Measurements from ENCODE around the gene KBTBD4. TPM values are rescaled to one million over a fixed set of nuclear protein-coding genes. Genes with fewer than 3 reads are reported as not detected.

The KBTBD4 gene
- total RNA-seq, 4 donors from 2014 or later = 9.6 to 20.3 (median 18.3) TPM

DNA sequence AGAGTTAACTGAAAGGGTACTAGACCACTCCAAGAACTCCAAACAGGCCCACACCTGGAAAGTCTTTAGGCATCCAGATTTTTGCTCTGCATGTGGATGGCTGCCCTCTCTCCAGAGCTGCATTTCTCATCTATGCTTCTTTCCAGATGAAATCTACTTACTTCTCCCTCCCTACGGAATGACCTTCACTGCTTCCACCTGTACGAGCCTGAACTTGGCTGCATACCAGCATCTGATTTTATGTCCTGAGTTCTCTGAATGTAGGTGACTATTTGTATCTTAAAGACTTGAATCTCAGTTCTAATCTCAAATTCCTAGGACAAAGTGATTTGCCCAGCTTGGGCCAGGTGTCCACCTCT is 39.1 kb downstream of the KBTBD4 start:
- TF ChIP-seq, protein P1, sequence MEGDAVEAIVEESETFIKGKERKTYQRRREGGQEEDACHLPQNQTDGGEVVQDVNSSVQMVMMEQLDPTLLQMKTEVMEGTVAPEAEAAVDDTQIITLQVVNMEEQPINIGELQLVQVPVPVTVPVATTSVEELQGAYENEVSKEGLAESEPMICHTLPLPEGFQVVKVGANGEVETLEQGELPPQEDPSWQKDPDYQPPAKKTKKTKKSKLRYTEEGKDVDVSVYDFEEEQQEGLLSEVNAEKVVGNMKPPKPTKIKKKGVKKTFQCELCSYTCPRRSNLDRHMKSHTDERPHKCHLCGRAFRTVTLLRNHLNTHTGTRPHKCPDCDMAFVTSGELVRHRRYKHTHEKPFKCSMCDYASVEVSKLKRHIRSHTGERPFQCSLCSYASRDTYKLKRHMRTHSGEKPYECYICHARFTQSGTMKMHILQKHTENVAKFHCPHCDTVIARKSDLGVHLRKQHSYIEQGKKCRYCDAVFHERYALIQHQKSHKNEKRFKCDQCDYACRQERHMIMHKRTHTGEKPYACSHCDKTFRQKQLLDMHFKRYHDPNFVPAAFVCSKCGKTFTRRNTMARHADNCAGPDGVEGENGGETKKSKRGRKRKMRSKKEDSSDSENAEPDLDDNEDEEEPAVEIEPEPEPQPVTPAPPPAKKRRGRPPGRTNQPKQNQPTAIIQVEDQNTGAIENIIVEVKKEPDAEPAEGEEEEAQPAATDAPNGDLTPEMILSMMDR (IDR thresholded peaks at IDR 0.05; ENCODE audit: low read depth) = no peak

DNA sequence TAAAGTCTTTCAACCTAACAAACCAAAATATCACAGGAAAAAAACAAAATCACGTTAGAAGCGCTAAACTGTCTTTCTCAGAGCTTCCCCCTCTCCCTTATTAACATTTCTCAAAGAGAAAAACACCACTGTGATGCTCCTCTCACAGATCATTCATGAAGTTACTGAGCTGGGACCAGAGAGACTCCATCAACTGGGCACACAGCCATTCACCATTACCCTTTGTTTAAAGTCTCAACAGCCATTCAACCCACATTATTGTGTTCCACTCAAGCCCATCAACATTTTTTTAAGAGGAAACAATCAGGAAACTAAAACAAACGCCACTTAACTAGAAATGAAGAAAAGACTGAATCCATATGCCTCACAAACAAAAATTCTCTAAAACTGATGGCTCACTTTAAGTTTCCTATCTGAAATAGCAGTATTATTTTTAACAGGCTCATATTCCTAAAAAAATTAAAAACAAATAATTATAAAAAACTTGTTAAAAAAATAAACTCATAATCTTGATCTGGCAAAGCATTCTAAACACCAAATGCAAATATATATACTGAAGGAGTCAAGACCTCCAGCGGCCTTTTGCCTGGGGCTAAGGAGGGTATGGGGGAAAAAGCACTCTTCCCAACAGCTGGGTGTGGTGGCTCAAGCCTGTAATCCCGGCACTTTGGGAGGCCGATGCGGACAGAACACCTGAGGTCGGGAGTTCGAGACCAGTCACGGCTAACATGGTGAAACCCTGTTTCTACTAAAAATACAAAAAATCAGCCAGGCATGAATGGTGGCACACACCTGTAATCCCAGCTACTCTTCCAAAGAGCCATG is 39.8 kb downstream of the KBTBD4 start:
- TF ChIP-seq, protein P1 (IDR thresholded peaks at IDR 0.05; ENCODE audit: low read depth) = no peak

DNA sequence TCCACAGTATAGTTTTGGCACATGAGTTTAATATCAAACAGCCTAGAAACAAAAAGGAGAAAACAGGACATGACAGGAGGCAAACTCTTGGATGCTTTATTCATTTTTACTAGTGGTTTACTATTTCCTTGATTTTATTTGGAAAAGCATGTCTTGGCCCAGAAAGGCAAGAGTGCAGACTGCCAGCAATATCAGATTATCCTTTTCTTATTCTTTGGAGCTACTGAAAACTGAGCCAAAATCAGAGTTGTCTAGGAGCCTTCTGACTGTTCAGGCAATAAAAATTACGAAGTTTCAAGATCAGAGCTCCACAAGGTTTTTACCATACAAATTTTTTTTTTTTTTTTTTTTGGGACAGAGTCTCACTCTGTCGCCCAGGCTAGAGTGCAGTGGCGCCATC is 41.9 kb downstream of the KBTBD4 start:
- TF ChIP-seq, protein P1 (IDR thresholded peaks at IDR 0.05; ENCODE audit: low read depth) = no peak

DNA sequence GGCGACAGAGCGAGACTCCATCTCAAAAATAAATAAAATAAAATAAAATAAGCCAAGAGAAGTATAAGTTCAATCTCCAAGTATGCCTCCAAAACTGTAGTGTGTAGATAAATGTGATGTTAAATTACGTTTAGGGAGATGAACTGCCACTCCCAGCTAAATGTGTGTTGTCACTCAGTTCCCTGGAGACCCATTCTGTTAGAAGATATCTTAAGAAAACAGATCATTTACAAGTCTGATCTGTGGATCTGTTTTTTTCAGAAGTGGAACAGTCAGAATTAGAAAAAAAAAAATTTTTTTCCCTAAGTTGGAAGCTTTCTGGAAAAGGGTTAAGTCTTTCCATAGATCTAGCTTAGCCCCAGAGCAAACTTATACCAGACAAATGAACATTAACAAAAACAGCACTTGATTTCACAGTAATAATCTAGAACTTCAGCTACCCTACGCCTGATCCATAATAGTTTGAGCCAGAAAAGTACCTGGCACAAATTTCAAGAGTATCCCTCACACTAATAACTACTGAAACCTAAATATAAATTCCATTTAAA is 44.0 kb downstream of the KBTBD4 start:
- TF ChIP-seq, protein P1 (IDR thresholded peaks at IDR 0.05; ENCODE audit: low read depth) = no peak

DNA sequence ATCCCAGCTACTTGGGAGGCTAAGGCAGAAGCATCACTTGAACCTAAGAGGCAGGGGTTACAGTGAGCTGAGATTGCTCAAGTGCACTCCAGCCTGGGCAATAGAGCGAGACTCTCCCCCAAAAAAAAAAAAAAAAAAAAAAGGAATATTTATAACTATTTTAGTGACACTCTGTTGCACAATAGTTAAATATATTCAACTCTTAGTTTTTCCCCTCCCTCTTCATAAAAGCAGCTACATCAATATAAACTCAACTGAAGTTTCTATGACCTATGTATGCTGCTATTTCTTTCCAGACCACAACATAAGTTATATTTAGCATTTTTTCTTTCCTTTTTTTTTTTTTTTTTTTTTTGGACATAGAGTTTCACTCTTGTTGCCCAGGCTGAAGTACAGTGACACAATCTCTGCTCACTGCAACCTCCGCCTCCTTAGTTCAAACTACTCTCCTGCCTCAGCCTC is 45.0 kb downstream of the KBTBD4 start:
- TF ChIP-seq, protein P1 (IDR thresholded peaks at IDR 0.05; ENCODE audit: low read depth) = no peak

DNA sequence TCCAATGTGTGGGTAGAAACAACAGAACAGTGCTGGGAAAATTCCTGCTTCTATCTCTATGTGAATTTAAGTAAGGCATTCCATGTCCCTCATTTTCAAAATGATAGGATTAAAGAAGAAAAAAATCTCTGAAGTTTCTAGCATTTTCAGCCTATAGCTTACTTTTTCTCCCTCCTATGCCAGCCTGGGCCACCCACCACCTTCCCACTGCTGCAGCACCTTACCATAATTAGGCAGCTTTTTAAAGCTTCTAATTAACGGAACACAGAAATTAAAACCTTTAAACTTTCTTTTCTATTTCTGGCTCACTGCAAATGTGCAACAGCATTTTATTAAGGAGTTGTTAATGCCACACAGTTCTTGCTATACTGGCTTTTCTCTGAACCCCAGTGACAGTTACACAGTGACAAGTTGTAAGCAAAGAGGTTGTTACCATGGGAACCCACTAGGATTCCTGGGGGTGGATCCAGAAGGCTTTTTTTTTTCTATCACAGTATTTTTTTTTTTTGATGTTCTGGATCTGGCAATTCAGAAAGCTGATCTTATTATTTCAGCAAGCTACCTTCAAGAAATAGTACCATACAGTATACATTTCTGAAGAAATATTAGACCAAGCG is 46.1 kb downstream of the KBTBD4 start:
- TF ChIP-seq, protein P1 (IDR thresholded peaks at IDR 0.05; ENCODE audit: low read depth) = no peak

DNA sequence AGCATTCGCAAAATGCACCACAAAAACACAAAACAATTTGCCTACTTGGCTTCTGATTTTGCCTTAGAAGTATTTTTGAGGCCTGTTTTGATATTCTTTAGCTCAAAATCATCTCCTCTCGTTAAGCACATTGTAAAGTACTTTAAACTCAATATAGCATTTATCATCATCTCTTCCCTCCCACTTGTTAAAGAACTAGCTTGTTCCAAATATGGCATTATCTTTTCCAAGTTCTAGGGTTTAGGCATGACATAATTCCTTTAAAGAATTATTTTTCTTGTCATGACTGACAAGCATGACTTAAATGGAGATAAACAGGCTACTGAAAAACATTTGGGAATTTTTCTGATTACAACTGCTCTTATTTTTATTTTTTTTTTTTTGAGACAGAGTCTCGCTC is 47.1 kb downstream of the KBTBD4 start:
- TF ChIP-seq, protein P1 (IDR thresholded peaks at IDR 0.05; ENCODE audit: low read depth) = no peak

Data from subcutaneous adipose tissue (tissue), 4 donors.